ENCODE measurements around the gene OTUD5.

GRCh38 chrX:48935301-48935670 is 22.1 kb downstream of the OTUD5 start:
- TF ChIP-seq CTCF (IDR thresholded peaks at IDR 0.05), result no peak
- no peak for TF ChIP-seq POLR2A (IDR thresholded peaks at IDR 0.05)
